Measurements from ENCODE around the gene SGMS1.
A peak's percentile ranks its signal among the peaks of the same experiment; 100 is the strongest.
"Not testable (repeated sequence)": the region's sequence is repeated elsewhere in the genome, so short reads cannot be mapped to it uniquely, and the experiment has no call there.

Gene SGMS1

GRCh38 chr10:50623663-50624412 is at the start of gene SGMS1:
TSS of gene SGMS1 (minus strand) at chr10:50623956. CDS start at chr10:50344114, 279,842 bp downstream.
- DNase-seq = peak; percentile 85

- not testable (repeated sequence) for DNase-seq
These were observed 48.4 kb upstream of the SGMS1 start for GRCh38 chr10:50672152-50672551.

- not testable (repeated sequence) for DNase-seq
These were observed 47.9 kb upstream of the SGMS1 start for GRCh38 chr10:50671645-50672044.

DNA sequence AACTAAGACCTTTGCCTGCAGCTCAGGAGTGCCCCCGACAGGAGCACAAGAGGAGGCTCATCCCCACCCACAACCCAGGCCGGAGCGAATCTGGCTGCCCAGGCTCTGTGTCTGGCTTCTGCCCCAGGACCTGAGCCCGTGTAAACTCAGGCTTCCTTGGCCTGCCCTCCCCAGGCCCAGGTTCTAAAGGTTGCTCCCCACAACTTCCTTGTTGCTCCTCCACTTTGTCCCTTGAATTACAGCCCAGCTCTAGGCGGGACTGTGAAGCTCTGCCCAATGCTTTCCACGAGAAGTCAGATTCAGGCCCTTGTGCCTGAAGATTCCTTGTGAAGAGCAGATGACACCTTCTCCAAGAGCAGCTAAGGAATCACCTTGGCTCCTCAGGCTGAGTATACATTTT is 46.2 kb upstream of the SGMS1 start:
- not testable (repeated sequence) for DNase-seq

DNA sequence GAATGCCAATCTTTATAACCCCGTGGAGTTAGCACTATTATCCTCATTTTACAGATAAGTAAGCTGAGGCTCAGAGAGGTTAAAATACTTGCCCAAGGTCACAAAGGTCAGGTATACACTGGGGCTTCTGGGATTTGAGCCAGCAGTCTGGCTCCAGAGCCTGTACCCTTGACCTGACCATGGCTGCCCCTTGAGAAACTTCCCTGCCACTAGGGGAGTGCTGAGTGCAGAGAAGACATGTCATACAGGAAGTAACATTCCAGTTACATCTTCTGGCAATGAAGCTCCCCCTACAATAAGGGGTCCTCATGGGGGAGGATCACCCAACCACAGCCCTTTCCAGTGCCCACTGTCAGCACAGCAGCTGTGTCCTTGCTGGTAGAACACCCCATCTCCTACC is 43.6 kb upstream of the SGMS1 start:
- DNase-seq = not testable (repeated sequence)

DNA sequence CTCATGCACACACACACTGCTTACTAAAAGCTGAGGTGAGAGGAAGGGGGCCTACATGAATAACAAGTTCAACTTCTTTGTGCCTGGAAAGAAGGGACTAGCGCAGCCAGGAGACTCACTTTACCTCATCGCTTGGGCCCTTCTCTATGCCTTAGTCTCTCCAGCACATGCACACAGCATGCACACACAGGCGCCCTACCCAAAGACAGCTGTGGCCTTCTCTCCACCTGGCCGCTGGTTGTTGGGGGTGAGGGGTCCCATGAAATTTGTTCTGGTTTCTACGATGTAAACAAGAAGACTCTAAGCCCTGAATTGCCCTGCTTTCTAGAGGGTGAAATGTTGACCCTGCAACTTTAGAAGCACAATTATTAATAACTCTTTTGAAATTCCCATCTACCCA is 38.7 kb upstream of the SGMS1 start:
- not testable (repeated sequence) for DNase-seq

DNA sequence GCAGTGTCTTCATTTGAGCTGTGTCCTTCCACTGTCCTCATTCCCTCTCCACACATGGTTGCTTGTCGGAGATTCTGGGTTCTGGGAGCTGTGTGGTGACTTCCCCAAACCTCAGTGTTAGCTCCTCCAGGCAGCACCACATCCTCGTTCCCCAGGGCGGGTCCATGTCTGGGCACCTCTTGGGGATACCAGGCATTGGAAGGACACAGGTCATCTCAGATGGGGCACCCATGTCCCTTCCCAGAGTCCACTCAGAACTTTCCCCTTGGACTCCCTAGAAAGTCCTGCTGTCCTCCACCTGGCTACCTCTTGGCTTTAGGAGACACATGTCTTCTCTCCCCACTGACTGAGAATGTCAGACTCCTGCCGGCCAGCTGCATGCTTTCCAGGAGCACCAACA is 37.8 kb upstream of the SGMS1 start:
- not testable (repeated sequence) for DNase-seq

- peak; percentile 77 for DNase-seq
These were observed 36.3 kb upstream of the SGMS1 start for GRCh38 chr10:50659865-50660730.

DNA sequence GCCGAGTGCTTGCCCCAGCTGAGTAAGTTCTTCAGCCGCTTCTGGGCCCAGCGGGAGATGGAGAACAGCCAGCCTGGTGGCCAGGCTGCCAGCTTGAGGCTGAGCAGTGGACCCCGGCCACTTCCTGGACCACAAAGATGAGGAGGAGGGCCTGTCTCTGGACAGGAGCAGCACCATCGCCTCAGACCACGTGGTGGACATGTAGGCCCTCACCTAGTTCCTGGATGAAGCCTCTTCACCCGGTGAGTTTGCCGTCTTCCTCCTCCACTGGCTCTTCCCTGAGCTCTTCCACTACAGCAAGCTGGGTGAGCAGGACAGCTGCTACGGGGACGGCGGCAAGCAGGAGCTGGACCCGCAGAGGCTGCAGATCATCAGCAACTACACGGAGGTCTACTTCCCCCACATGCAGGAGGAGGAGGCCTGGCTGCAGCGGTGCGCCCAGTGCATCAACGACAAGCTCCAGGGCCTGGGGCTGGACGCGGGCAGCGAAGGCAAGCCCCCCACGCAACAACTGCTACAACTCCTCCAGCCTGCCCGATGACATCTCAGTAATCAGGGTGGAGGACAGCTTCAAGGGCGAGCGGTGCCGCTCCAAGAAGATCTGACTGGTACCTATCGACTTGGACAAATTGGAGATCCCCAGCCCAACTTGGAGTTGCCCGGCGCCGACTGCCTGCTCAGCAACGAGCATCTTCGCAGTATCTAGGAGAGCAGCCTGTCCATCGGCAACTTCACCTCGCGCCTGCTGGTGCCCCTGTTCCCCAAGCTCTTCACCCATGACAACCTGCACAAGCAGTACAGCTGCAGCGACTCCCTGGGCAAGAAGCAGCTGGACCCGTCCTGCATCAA is 35.5 kb upstream of the SGMS1 start:
- not testable (repeated sequence) for DNase-seq

DNA sequence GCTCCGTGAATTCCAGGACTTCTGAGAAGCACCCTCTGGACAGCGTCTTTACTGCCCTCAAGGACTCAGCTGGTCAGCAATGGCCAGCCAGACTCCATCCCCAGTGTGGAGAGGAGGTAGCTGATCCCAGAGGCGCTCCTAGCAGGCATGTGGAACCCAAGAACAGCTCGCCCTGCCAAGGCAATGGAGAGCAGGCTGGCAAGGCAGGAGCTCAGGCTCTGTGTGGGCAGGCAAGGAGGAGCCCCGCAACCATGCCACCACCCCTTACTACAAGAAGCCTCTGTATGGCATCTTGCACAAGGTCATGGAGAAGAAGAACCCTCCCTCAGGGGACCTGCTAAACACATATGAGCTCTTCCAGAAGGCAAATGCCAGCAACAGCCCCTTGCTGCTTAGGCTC is 34.4 kb upstream of the SGMS1 start:
- no peak for DNase-seq

- DNase-seq = no peak
These were observed 30.0 kb upstream of the SGMS1 start for GRCh38 chr10:50653758-50654157.

GRCh38 chr10:50653142-50653541 is 29.4 kb upstream of the SGMS1 start:
- DNase-seq = no peak

DNA sequence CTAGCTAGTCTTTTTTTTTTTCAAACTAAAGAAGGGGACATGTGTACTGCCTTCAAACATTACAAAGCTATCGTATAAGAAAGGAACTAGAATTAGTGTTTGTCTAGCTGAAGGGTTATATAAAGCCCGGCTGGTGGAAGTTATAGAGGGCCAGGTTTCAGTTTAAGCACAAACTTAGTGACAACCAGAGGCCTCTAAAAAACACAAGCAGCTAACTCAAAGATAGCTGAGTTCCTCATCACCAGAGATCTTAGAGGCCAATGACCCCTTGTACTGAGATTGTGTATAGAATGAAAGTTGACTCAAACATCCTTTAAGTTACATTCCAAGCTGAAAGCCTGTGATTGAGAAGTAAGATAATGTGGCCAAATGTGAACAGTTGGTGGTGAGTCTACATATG is 28.1 kb upstream of the SGMS1 start:
- DNase-seq = no peak

GRCh38 chr10:50650481-50650880 is 26.7 kb upstream of the SGMS1 start:
- no peak for DNase-seq

- no peak for DNase-seq
These were observed 25.1 kb upstream of the SGMS1 start for GRCh38 chr10:50648935-50649227.

- no peak for DNase-seq
These were observed 24.6 kb upstream of the SGMS1 start for GRCh38 chr10:50648089-50648934.

GRCh38 chr10:50647350-50647749 is 23.6 kb upstream of the SGMS1 start:
- DNase-seq = not testable (repeated sequence)

DNA sequence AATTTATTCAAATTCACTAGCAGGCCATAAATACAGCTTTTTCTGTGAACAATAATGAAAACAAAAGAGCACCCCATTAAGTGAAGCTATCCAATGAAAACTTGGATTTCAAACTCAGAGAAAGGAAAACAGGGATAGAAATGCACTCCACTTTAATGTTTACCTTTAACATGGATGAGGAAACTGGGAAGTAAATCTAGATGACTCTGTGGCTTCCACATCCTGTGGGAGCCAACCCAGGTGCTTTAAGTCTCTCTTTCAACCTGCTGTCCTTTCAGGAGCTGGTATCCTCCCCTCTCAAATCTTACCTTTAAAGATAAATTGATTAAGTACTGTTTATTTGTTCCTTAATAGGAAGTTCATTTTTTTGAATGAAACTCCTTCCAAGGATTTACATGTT is 21.5 kb upstream of the SGMS1 start:
- no peak for DNase-seq

GRCh38 chr10:50641626-50642025 is 17.9 kb upstream of the SGMS1 start:
- no peak for DNase-seq

- DNase-seq = no peak
These were observed 16.5 kb upstream of the SGMS1 start for GRCh38 chr10:50640238-50640637.

DNA sequence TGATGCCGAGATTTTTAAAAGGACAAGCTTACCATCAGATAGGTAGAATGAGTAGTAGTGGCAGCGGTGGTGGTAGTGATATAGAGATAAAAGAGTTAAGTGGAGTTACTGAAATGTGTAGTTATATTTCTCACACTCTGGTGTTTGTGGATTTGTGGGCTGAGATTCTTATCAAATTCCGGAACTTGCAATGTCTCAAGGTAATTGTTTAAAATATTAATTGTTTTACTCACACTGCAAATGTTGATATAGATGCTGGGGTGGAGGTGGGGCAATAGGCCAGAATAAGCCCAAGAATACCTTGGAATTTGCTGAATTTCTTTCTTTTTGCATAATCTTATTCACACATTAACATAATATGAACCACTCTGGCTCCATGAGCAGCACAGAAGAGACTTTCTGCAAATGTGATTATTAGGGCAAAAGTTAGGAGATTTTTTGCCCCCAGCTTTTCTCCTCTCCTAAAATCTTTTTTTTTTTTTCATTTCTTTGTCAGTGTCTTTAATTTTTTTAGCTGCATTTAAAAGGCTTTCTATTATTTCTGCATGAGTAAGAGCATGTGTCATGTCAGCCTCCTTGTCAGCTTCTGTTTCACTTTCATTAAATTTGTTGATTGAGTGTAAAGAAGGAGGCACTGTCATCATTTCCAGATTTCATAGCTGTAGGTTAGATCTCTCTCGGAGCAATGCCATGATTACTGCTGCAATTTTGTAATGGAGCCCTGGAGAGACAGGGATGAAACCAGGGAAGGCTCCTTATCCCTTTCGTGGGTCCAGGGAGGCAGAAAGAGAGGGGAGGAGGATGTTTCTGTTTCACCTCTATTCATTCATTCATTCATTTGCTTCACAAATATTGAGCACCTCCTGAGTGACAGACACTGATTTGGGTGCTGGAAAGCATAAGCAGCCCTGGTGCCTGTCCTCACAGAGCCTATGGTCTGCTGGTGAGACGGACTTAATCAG is 13.1 kb upstream of the SGMS1 start:
- no peak for DNase-seq
